GM18517 (cell line): ENCODE measurements around the gene SPTAN1.

Experiments used
- ATAC-seq: cut with Tn5 transposase; IDR thresholded peaks from one replicate; pipeline ENCODE4 v1.9.1; 2021; ENCODE audit warnings: mild to moderate bottlenecking, moderate library complexity; ENCODE audit not compliant: unreplicated experiment

The SPTAN1 gene

DNA sequence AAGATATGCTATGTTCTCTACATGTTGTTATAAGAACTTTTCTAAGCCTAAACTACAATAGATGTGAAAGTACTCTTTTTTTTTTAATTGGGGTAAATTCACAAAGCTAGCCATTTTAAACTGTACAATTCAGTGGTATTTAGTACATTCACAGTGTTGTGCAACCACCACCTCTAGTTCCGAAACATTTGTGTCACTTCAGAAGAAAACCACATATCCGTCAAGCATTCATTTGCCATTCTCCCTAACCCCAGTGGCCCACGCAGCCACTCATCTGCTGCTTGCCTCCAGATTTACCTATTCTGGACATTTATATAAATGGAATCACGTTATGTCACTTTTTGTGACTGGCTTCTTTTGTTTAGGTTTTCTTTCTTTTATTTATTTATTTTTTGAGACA, 43.1 kb downstream of the SPTAN1 start:
- ATAC-seq = no peak

- no peak for ATAC-seq
Observed at GRCh38 chr9:128600099-128600498, 47.7 kb downstream of the SPTAN1 start.

DNA sequence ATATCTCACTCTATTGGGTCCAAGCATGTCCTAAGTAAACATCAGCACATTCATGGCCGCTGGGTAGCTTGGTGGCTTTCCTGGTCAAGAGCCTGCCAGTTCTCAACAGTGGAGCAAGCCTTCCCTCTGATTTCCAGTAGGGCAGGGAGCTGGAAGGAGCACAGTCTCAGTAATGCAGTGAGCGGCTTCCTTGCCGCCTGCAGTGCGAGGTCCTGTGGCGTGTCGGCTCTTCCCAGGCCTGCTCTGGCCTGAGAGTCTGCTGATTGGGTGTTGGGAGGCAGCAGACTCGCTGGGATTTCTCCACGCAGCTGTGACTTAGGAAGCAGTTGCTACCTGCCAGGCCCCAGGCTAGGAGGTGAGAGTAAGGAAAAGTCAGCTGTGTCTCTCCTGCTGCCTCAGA, 51.3 kb downstream of the SPTAN1 start:
- ATAC-seq = no peak

DNA sequence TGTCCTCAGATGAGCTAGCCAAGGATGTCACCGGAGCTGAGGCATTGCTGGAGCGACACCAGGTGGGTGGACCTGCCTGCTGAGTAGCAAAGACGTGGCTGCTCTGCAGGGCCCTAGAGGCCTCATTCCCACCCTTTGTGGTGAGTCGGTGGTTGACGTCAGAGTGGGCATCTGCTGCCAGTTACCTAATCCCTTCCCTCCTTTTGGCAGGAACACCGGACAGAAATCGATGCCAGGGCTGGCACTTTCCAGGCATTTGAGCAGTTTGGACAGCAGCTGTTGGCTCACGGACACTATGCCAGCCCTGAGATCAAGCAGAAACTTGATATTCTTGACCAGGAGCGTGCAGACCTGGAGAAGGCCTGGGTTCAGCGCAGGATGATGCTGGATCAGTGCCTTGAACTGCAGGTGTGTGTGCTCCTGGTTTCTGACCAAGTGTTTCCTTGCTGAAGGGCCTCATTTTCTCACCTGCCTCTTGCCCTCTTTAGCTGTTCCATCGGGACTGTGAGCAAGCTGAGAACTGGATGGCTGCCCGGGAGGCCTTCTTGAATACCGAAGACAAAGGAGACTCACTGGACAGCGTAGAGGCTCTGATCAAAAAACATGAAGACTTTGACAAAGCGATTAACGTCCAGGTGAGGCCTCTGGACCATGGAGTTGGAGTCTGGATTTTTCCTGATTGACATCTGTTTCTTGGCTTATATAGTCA, 55.4 kb downstream of the SPTAN1 start:
- ATAC-seq = no peak

DNA sequence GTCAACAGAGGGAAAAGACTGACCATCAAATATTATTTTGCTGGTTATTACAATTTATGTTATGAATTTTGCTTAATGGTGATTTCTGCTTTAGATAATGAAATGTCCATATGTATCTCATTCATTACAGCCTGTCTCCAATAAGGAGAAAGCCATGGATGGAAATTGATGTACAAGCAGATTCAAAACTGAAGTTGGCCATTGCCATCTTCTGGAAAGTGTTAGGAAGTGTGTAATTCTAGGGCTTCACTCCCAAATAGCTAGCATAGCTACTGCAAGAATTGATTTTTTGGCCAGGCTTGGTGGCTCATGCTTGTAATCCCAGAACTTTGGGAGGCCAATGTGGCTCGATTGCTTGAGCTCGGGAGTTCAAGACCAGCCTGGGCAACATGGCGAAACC, 58.5 kb downstream of the SPTAN1 start:
- ATAC-seq = no peak

GRCh38 chr9:128611600-128612394, 59.4 kb downstream of the SPTAN1 start:
- no peak for ATAC-seq

- no peak for ATAC-seq
Observed at GRCh38 chr9:128614728-128615127, 62.3 kb downstream of the SPTAN1 start.

- no peak for ATAC-seq
Observed at GRCh38 chr9:128615571-128615970, 63.2 kb downstream of the SPTAN1 start.

DNA sequence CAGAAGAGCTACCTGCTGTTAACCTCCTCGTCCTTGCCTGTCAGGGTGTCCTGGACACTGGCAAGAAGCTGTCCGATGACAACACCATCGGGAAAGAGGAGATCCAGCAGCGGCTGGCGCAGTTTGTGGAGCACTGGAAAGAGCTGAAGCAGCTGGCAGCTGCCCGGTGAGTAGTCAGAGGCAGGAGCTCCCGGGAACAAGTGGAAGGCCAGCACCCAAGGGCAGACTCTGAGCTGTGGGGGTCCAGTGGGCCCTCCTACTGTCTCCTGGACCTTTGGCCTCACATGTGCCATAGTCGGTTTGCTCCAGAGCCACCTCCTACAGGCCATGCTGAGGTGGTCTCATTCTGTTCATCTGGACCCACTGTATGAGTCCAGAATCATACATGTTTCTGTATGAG, 65.6 kb downstream of the SPTAN1 start:
- no peak for ATAC-seq

- no peak for ATAC-seq
Observed at GRCh38 chr9:128619127-128619526, 66.7 kb downstream of the SPTAN1 start.

GRCh38 chr9:128619779-128620178, 67.4 kb downstream of the SPTAN1 start:
- ATAC-seq = no peak

GRCh38 chr9:128621730-128622455, 69.5 kb downstream of the SPTAN1 start:
- no peak for ATAC-seq

- ATAC-seq = no peak
Observed at GRCh38 chr9:128624566-128624965, 72.2 kb downstream of the SPTAN1 start.

GRCh38 chr9:128625391-128626146, 73.2 kb downstream of the SPTAN1 start:
- no peak for ATAC-seq

- ATAC-seq = no peak
Observed at GRCh38 chr9:128626181-128626580, 73.8 kb downstream of the SPTAN1 start.

GRCh38 chr9:128627127-128627715, 74.8 kb downstream of the SPTAN1 start:
- no peak for ATAC-seq

DNA sequence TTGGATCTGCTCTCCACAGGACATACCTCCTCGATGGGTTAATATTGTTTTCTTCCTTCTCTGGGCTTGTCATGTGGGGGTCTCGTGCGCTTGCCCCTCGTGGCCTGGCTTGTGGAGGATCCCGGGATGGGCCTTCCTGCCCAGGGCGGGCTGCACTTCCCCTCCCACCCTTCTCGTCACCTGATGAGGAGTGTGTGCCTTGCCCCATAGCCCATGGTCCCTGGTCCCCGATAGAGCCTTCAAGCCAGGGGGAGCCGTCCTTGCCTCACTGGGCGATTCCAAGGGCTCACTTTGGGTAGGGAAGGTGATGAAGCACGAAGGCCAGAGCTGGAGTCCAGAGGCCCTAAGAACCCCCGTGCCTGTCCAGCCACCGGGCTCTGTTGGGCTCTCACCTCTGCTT, 75.5 kb downstream of the SPTAN1 start:
- no peak for ATAC-seq

- no peak for ATAC-seq
Observed at GRCh38 chr9:128628471-128629048, 76.2 kb downstream of the SPTAN1 start.

DNA sequence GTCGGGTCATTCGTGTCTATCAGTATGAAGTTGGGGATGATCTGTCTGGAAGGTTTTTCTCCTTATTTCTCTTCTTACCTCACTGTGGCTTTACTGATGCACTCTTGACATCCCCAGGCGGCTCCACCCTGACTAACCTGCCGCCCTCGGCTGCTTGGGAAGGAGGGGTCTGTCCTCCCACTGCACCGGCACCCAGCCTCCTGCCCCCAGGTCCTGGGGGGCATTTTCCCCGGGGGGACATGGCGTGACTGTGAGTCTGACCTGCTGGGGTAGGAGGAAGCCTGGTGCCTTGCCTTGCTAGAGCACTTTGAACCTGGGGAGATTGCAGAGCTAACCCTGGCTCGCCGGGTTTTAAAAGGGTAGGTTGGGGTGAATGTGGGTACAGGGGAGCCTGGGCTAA, 76.7 kb downstream of the SPTAN1 start:
- no peak for ATAC-seq

DNA sequence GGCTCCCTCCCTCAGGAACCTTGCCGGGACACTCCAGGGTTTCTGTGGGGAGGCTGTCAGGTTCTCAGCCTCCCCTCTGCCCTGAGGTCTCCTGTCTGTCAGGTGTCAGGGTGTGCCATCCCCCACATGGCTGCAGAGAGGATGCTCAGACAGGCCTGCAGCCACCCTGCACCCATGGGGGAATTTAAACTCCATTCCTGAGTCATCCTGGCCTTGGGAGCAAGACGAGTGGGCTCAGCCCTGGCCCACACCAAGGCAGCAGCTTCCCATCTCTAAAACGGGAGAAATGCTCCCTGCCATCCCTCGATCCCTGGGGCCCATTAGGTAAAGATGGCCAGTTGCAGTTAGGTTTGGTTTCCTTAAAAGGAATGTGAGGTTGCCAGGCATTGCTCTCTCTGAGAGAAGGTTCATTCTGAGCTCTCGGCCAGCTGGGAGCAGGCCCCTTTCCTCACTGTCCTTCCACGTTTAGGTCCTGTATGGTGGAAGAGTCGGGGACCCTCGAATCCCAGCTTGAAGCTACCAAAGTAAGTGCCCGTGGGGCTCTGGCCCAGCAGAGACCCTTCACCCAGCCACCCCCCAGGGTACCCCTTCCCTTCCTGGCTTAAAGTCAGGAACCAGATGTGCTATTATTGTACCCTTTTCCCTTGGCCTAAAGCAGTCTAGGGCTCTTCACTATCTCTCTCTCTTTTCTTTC, 77.6 kb downstream of the SPTAN1 start:
- ATAC-seq = no peak
